Left cardiac atrium (tissue), 4 donors: ENCODE results near the gene HEMGN. TPM values are rescaled to one million over a fixed set of nuclear protein-coding genes. Genes with fewer than 3 reads are reported as not detected.

ENCODE experiments used
- ATAC-seq, 2 donors: fragments of 200-7000 bp; cut with Tn5 transposase; one replicate each; pipeline ENCODE4 v1.9.1; 2020; ENCODE audit warnings: mild to moderate bottlenecking in 2 of 2, moderate library complexity in 2 of 2
- DNase-seq: peaks from one replicate; pipeline ENCODE4 v3.0.0-alpha.2; 2020
- intact Hi-C, 2 donors: fragments of 100-400 bp; cut with DNase I; formaldehyde crosslinking; loops; one replicate each; pipeline versions ENCODE4 v1.14.1 to v1.15.1; 2022 to 2023
- total RNA-seq, 2 donors: library from RNA; stranded (reverse); fragmentation: NEBNext Ultra II Directional; extraction: Animal tissue kit (Norgen Biotek cat#: 25700); gene quantifications; one replicate each; pipeline ENCODE4 v1.2.1, GENCODE V29; 2021
- donor health status: DM: no; HTN: yes; CAD: no.
- donor health status: DM: no; HTN: yes; CAD: no; lungs with severe emphysema.
- donor health status: DM: yes; HTN: yes; CAD: no.
- donor health status: Dilated cardiomyopathy.

The HEMGN gene
- total RNA-seq, 2 donors from 2014 or later = 0.10 TPM; not detected in 1

- ATAC-seq = no peak
- DNase-seq = no peak
- intact Hi-C loops = no loop called here
These were observed 30.3 kb downstream of the HEMGN start for GRCh38 chr9:97907632-97908031.

DNA sequence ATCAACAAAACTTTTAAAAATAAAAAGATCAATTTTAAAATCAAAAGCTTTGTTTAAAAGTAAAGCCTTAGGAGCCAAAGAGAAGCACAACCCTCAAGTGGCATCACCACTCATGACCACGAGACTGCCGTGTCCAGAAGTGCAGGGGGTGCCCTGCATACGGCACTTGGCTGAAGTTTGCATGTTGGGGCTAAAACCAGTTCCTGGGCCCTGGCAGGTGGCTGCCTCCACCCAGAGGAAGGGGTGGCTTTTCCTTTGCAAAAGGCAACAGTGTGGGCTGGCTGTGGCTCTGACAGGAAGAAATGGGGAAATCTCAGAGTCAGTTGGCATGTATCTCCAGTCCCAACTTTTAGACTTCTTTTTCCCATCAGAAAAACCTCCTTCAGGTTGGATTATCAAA is 30.9 kb downstream of the HEMGN start:
- no peak for DNase-seq
- no peak for ATAC-seq
- intact Hi-C loops = no loop called here

DNA sequence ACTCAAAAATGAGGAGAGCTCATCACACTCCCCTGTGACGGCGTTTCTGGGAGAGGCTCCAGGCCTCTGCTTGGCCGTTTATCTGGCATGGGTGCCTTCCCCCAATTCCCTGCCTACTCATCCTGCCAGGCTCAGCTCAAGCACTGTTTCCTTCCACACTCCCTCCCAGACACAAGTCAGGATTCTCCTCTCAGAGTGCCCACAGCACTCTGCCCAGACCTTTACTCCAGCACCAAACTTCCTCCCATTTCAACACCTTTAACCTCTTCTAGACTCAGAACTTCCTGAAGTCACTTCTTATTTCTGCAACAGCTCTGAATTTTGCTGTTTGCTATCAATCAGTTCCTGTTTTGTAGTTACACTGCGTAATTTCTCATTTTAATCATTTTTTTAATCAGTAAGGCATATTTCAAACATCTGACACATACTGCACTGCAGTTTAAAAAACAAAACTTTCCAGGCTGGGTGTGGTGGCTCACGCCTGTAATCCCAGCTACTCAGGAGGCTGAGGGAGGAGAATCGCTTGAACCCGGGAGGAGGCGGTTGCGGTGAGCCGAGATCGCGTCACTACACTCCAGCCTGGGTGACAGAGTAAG is 31.6 kb downstream of the HEMGN start:
- DNase-seq (peak; percentile 45), ATAC-seq (peak; percentile 84 to 91)
- intact Hi-C loops = no loop called here

- ATAC-seq = no peak
- intact Hi-C loops = no loop called here
- DNase-seq = no peak
These were observed 32.7 kb downstream of the HEMGN start for GRCh38 chr9:97905228-97905627.

DNA sequence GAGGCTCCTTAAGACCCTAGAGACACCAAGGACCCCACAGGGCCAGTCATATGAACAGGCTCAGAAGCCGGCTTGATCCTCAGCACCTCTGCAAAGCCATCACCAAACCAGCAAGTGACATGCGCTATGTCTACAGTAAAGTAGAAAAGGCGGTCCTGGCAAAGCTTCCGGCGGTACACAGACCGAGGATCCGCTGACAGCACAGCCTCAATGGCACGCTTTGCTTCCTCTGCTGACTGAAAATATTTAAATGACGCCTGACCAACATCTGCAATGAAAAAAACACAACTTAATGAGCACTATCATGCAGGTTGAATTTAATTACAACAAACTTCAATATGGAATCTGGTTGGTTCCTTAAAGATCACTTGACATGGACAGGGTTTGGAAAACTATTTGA is 33.2 kb downstream of the HEMGN start:
- ATAC-seq (no peak), DNase-seq (no peak)
- intact Hi-C loops = no loop called here

GRCh38 chr9:97903177-97903576 is 34.8 kb downstream of the HEMGN start:
- no peak for ATAC-seq
- intact Hi-C loops = no loop called here
- DNase-seq = no peak

GRCh38 chr9:97900738-97901565 is 37.0 kb downstream of the HEMGN start:
- peak; percentile 47 to 49 for ATAC-seq
- DNase-seq = peak; percentile 31
- intact Hi-C loops = loop anchor here (1.0 to 2.0 kb wide), 2 partner anchors 190 to 191 kb away; no protein-coding TSS in a partner anchor

DNA sequence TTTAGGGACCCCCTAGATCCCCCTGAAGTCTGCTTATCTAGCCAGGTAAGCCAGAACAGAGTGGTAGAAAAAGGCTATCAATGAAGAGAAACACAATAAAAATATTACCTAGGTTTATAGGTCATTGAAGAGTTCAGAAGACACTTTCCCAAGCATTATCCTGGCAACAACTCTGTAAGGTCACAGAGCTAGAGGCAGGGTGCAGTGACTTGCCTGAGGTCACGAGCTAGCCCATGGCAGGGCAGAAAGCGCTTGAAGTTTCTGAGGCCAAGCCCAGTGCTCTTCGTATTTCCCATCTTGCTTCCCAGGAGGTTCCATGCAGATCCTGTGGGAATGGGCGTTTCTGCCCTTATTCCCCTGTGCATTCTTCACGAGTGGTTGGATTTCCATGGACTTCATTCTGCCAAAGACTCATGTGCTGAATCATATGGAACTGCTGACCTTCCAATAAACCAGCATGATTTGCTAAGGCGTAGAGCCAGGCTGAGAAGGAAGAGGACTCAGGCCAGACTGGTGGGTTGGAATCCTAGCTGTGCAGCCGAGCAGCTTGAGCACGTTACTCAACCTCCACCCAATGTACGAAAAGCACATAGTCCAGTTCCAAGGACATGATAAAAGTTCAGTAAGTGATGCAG is 37.8 kb downstream of the HEMGN start:
- intact Hi-C loops = loop anchor here in 1 of 2 donors (2.0 kb wide), 1 partner anchor 189 kb away; no protein-coding TSS in a partner anchor
- ATAC-seq (peak in 1 of 2 donors; percentile 33), DNase-seq (no peak)

DNA sequence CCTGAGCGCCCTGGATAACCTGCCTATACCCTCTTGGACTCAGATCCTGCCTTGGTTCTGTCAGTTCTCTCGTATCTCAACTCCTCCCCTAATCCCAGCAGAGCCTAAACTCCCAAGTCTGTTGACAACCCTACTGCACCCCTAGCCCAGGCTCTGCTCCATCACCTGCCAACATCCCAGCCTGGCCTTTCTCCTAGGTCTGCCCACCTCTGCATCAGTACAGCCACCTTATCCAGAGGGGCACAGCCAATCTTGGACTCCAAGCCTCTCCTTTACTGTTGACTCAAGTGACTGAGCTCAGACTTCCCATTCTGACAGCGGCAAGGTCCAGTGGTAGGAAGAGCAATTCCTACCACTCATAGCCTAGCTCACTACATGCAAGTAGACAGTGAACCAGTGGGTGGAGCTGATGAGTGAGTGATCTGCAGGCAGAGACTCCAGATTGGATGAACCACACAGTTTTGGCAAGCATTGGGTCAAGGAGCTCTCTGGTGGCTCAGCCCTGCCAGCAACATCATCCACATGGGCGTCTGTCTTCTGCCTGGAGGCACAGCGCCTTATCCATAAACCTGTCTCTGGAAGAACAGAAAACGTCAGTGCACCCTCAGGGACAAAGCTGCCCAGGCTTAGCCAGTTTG is 42.2 kb downstream of the HEMGN start:
- intact Hi-C loops = no loop called here
- DNase-seq (no peak), ATAC-seq (no peak)

DNA sequence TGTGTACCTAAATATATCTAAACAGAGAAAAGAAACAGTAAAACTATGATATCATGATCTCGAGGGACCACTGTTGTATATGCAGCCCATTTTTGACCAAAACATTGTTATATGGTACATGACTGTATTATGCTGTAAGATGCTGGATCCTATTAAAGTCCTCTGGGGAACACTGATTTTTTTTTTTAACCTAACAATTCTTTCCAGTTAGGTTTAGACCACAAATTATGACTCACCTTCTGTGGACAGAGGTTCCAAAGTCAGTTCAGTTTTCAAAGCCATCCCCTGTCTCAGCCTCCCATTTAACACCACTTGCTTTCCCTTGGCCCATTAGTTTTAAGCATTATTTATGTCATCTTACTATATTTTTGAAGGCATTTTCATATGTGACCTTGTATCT is 42.8 kb downstream of the HEMGN start:
- DNase-seq = no peak
- ATAC-seq = no peak
- intact Hi-C loops = no loop called here

DNA sequence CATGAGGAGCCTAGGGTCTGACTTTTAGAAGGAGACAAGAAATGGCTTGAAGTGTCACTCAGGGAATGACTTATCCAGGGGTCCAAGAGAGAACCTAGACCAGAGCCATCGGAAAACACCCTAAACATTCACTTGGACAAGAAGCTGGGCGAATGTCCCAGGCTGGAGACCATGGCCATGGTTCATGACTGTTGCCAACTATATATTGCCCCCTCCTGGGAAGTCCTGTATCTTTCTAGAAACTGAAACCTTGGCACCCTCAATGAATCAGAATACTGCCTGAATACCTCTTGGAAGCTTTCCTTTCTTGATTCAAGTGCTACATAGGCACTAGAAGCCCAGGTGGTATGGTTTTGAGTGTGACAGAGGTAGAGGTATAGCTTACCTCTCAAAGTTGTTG is 45.6 kb downstream of the HEMGN start:
- ATAC-seq (no peak), DNase-seq (no peak)
- intact Hi-C loops = no loop called here

GRCh38 chr9:97891736-97892135 is 46.2 kb downstream of the HEMGN start:
- no peak for DNase-seq
- ATAC-seq = no peak
- intact Hi-C loops = no loop called here

GRCh38 chr9:97889941-97890887 is 47.8 kb downstream of the HEMGN start:
- no peak for ATAC-seq
- intact Hi-C loops = no loop called here
- DNase-seq = peak; percentile 36

DNA sequence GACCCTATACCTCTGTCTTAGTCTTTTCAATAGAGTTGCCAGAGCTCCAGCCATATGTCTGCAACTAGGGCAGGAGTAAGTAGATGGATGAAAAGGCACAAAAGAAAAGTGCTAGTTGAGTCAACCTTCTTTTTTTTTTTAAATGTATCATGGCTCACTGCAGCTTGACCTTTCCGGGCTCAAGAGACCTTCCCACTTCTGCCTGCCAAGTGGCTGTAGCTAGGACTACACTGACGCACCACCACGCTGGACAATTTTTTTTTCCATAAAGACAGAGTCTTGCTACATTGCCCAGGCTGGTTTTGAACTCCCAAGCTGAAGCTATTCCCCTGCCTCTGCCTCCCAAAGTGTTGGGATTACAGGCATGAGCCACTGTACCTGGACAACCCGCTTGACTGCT is 57.6 kb downstream of the HEMGN start:
- no peak for DNase-seq
- intact Hi-C loops = no loop called here
- ATAC-seq = no peak

Other genes with a start within 250 kb of the HEMGN start
- gene XPA, start 240.8 kb downstream of the HEMGN start, total RNA-seq = 10 to 100 TPM in 1 of 2 donors, 1 to 10 TPM in 1; 5.7 to 14.2 TPM
- not detected for gene FOXE1, start 84.9 kb downstream of the HEMGN start, total RNA-seq
- gene TRMO, start 15.7 kb downstream of the HEMGN start, total RNA-seq = 1 to 10 TPM; 7.0 to 8.2 TPM
- 10 to 100 TPM; 55.2 to 70.2 TPM for gene ANP32B, start 45.2 kb upstream of the HEMGN start, total RNA-seq
- gene NANS, start 118.6 kb upstream of the HEMGN start, total RNA-seq = 10 to 100 TPM; 31.0 to 41.5 TPM
- 10 to 100 TPM in 1 of 2 donors, 1 to 10 TPM in 1; 4.3 to 12.2 TPM for gene TRIM14, start 181.1 kb upstream of the HEMGN start, total RNA-seq